ENCODE data around the gene PRDX4.

- TF ChIP-seq CTCF (IDR thresholded peaks at IDR 0.05): no peak
- no peak for TF ChIP-seq POLR2AphosphoS5 (IDR thresholded peaks at IDR 0.05)
Measured at GRCh38 chrX:23633834-23634580, 33.3 kb upstream of the PRDX4 start.
